HEK293 (cell line): ENCODE measurements around the gene PRKG1.

Experiments
- CTCF ChIA-PET: fragments of 350-600 bp; formaldehyde crosslinking; extraction: SDS; loops from one replicate; lab custom pipeline; 2021; ENCODE audit warnings: antibody characterized with exemption; lab: Yijun Ruan, JAX
- POLR2A ChIA-PET: fragments of 300-600 bp; formaldehyde crosslinking; extraction: SDS; loops from one replicate; lab custom pipeline; 2020; ENCODE audit warnings: antibody characterized with exemption, inconsistent platforms; lab: Yijun Ruan, JAX
- H3K27ac ChIP-seq: fragments of 200-500 bp; sonication (Bioruptor generic); 2 replicates; pipeline ENCODE4 v1.5.1; 2014; ENCODE audit warnings: low read depth, low read length, control low read depth, inconsistent platforms; ENCODE audit errors: extremely low read depth
- H3K36me3 ChIP-seq, 2 experiments: fragments of 200-500 bp in 1 of 2; sonication (Bioruptor generic) in 1 of 2; 1 replicate in 1 of 2; 2 replicates in 1 of 2; pipeline ENCODE4 v1.5.1; 2014 to 2017; ENCODE audit warnings: inconsistent platforms in 2 of 2, low read length in 2 of 2; ENCODE audit not compliant: control insufficient read depth in 2 of 2, insufficient read depth in 1 of 2
- H3K4me1 ChIP-seq: fragments of 200-500 bp; sonication (Bioruptor generic); 2 replicates; pipeline ENCODE4 v1.5.1; 2014; ENCODE audit warnings: mild to moderate bottlenecking, low read length, inconsistent platforms; ENCODE audit not compliant: control insufficient read depth, insufficient read depth
- H3K4me3 ChIP-seq: 2 replicates; pipeline ENCODE4 v1.5.1; 2011; ENCODE audit warnings: low read depth, mild to moderate bottlenecking, control low read depth, low read length, moderate library complexity
- H3K9me3 ChIP-seq: fragments of 200-500 bp; sonication (Bioruptor generic); 2 replicates; pipeline ENCODE4 v1.5.1; 2014; ENCODE audit warnings: low read depth, low read length, inconsistent platforms; ENCODE audit not compliant: control insufficient read depth, insufficient read depth
- GLI2 ChIP-seq: fragments of 450-650 bp; formaldehyde crosslinking; IDR thresholded peaks from 2 replicates; pipeline ENCODE4; 2017; ENCODE audit warnings: missing biosample characterization, missing genetic modification characterization, low read depth, borderline replicate concordance
- GLIS1 ChIP-seq: fragments of 450-650 bp; formaldehyde crosslinking; IDR thresholded peaks from 2 replicates; pipeline ENCODE4 v1.5.1; 2016; ENCODE audit warnings: missing biosample characterization, missing genetic modification characterization
- PRDM1 ChIP-seq: fragments of 450-650 bp; formaldehyde crosslinking; IDR thresholded peaks from 2 replicates; pipeline ENCODE4; 2016; ENCODE audit warnings: missing biosample characterization, missing genetic modification characterization
- SCRT1 ChIP-seq: fragments of 450-650 bp; formaldehyde crosslinking; IDR thresholded peaks from 2 replicates; pipeline ENCODE4 v1.5.1; 2016; ENCODE audit warnings: missing biosample characterization, missing genetic modification characterization, borderline replicate concordance
- SP2 ChIP-seq: fragments of 450-650 bp; formaldehyde crosslinking; IDR thresholded peaks from 2 replicates; pipeline ENCODE4 v1.5.1; 2016; ENCODE audit warnings: missing biosample characterization, missing genetic modification characterization
- ZBTB1 ChIP-seq: fragments of 450-650 bp; formaldehyde crosslinking; IDR thresholded peaks from 2 replicates; pipeline ENCODE4 v1.5.1; 2016; ENCODE audit warnings: missing biosample characterization, missing genetic modification characterization
- ZBTB21 ChIP-seq: fragments of 450-650 bp; formaldehyde crosslinking; IDR thresholded peaks from 2 replicates; pipeline ENCODE4 v1.5.1; 2017; ENCODE audit warnings: missing biosample characterization, missing genetic modification characterization
- ZNF302 ChIP-seq: fragments of 450-650 bp; formaldehyde crosslinking; IDR thresholded peaks from 2 replicates; pipeline ENCODE4 v1.5.1; 2016; ENCODE audit warnings: missing biosample characterization, missing genetic modification characterization, low read depth
- ZNF404 ChIP-seq: fragments of 450-650 bp; formaldehyde crosslinking; IDR thresholded peaks from 2 replicates; pipeline ENCODE4 v1.5.1; 2017; ENCODE audit warnings: missing biosample characterization, missing genetic modification characterization
- ZNF521 ChIP-seq: fragments of 450-650 bp; formaldehyde crosslinking; IDR thresholded peaks from 2 replicates; pipeline ENCODE4 v1.5.1; 2017; ENCODE audit warnings: missing biosample characterization, mild to moderate bottlenecking, missing genetic modification characterization
- ZNF544 ChIP-seq: fragments of 450-650 bp; formaldehyde crosslinking; IDR thresholded peaks from 2 replicates; pipeline ENCODE4 v1.5.0; 2017; ENCODE audit warnings: missing biosample characterization, missing genetic modification characterization
- ZNF629 ChIP-seq: fragments of 450-650 bp; formaldehyde crosslinking; IDR thresholded peaks from 2 replicates; pipeline ENCODE4 v1.5.1; 2017; ENCODE audit warnings: missing biosample characterization, missing genetic modification characterization
- ZNF777 ChIP-seq: fragments of 450-650 bp; formaldehyde crosslinking; IDR thresholded peaks from 2 replicates; pipeline ENCODE4 v1.5.1; 2017; ENCODE audit warnings: missing biosample characterization, missing genetic modification characterization, borderline replicate concordance
- TF ChIP-seq, protein P1 (sequence below): fragments of 450-650 bp; formaldehyde crosslinking; IDR thresholded peaks from 2 replicates; pipeline ENCODE4 v1.5.1; 2016; ENCODE audit warnings: missing biosample characterization, missing genetic modification characterization
- TF ChIP-seq, protein P2 (sequence below): fragments of 450-650 bp; IDR thresholded peaks from 2 replicates; pipeline ENCODE4 v1.5.1; 2018; ENCODE audit warnings: missing biosample characterization, mild to moderate bottlenecking, missing genetic modification characterization
- TF ChIP-seq, protein P3 (sequence below): fragments of 450-650 bp; formaldehyde crosslinking; conservative IDR thresholded peaks from 2 replicates; pipeline ENCODE4 v1.5.1; 2016; ENCODE audit warnings: low read depth, missing biosample characterization, missing genetic modification characterization
- TF ChIP-seq, protein P4 (sequence below): fragments of 450-650 bp; formaldehyde crosslinking; conservative IDR thresholded peaks from 2 replicates; pipeline ENCODE4 v1.5.1; 2016; ENCODE audit warnings: low read depth, missing biosample characterization, missing genetic modification characterization
- TF ChIP-seq, protein P5 (sequence below): fragments of 450-650 bp; formaldehyde crosslinking; IDR thresholded peaks from 2 replicates; pipeline ENCODE4 v1.5.1; 2017; ENCODE audit warnings: missing biosample characterization, missing genetic modification characterization
- TF ChIP-seq, protein P6 (sequence below): fragments of 450-650 bp; formaldehyde crosslinking; IDR thresholded peaks from 2 replicates; pipeline ENCODE4 v1.5.1; 2016; ENCODE audit warnings: missing biosample characterization, missing genetic modification characterization, low read depth

The PRKG1 gene

DNA sequence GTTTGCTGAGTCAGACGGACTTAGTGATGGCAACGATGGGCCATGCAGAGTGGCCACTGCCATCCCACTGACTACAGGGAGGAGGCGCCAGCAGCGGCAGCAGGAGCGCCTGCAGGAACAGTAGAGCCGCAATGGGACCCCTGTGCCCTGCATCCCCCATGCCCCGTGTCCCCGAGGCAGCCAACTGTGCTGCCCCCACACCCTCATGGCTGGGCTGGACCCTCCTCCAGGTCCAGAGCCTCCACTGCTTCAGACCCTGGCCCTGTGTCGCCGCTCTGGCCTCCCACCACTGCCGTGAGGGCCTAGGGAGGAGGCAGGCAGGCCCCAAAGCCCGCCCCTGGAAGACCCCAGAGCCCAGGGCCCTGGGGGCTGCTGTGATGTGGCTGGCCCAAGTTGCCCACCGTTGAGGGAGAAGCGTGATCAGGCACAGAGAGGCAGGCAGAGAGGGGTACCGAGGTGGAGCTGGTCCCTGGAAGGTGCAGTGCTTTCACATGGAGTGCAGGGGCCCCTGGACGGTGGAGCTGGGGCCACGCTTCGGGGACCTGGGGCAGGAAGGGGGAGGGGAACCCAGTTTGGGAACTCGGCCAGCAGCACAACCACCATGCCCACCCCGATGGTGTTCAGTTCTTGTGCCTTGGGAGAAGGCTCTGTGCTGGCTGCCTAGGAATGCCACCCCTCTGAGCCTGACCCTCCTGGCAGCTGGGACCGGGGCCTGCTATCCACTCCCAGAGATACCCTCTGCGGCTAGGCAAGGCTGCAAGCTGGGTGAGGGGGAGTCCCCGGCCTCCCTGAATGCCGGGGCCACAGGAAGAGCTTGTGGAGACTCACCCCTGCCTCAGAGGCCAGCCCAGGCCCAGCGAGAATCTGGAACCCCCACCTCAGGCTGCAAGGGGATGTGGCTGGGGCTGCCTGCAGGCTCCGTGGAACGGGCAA is 1272.4 kb downstream of the PRKG1 start:
- CTCF ChIA-PET, result no interaction called here
- Histone ChIP-seq H3K9me3 (no peaks in the 10 kb centered on the region), H3K27ac (no peak overlapping the region), H3K4me3 (no peak overlapping the region), H3K4me1 (no peaks in the 10 kb centered on the region), H3K36me3 (no peaks in the 10 kb centered on the region)
- POLR2A ChIA-PET, result no interaction called here
- TF ChIP-seq, protein P1, sequence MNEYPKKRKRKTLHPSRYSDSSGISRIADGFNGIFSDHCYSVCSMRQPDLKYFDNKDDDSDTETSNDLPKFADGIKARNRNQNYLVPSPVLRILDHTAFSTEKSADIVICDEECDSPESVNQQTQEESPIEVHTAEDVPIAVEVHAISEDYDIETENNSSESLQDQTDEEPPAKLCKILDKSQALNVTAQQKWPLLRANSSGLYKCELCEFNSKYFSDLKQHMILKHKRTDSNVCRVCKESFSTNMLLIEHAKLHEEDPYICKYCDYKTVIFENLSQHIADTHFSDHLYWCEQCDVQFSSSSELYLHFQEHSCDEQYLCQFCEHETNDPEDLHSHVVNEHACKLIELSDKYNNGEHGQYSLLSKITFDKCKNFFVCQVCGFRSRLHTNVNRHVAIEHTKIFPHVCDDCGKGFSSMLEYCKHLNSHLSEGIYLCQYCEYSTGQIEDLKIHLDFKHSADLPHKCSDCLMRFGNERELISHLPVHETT (tag by site-specific recombination), result no peak
- no peak for TF ChIP-seq ZNF521 (tag by site-specific recombination)
- no peak for TF ChIP-seq ZBTB1 (tag by site-specific recombination)
- TF ChIP-seq GLI2, result no peak
- no peak for TF ChIP-seq ZNF404 (tag by site-specific recombination)
- TF ChIP-seq, protein P2, sequence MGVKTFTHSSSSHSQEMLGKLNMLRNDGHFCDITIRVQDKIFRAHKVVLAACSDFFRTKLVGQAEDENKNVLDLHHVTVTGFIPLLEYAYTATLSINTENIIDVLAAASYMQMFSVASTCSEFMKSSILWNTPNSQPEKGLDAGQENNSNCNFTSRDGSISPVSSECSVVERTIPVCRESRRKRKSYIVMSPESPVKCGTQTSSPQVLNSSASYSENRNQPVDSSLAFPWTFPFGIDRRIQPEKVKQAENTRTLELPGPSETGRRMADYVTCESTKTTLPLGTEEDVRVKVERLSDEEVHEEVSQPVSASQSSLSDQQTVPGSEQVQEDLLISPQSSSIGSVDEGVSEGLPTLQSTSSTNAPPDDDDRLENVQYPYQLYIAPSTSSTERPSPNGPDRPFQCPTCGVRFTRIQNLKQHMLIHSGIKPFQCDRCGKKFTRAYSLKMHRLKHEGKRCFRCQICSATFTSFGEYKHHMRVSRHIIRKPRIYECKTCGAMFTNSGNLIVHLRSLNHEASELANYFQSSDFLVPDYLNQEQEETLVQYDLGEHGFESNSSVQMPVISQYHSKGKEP (tag by site-specific recombination), result no peak
- no peak for TF ChIP-seq GLIS1 (tag by site-specific recombination)
- no peak for TF ChIP-seq SCRT1
- TF ChIP-seq, protein P3, sequence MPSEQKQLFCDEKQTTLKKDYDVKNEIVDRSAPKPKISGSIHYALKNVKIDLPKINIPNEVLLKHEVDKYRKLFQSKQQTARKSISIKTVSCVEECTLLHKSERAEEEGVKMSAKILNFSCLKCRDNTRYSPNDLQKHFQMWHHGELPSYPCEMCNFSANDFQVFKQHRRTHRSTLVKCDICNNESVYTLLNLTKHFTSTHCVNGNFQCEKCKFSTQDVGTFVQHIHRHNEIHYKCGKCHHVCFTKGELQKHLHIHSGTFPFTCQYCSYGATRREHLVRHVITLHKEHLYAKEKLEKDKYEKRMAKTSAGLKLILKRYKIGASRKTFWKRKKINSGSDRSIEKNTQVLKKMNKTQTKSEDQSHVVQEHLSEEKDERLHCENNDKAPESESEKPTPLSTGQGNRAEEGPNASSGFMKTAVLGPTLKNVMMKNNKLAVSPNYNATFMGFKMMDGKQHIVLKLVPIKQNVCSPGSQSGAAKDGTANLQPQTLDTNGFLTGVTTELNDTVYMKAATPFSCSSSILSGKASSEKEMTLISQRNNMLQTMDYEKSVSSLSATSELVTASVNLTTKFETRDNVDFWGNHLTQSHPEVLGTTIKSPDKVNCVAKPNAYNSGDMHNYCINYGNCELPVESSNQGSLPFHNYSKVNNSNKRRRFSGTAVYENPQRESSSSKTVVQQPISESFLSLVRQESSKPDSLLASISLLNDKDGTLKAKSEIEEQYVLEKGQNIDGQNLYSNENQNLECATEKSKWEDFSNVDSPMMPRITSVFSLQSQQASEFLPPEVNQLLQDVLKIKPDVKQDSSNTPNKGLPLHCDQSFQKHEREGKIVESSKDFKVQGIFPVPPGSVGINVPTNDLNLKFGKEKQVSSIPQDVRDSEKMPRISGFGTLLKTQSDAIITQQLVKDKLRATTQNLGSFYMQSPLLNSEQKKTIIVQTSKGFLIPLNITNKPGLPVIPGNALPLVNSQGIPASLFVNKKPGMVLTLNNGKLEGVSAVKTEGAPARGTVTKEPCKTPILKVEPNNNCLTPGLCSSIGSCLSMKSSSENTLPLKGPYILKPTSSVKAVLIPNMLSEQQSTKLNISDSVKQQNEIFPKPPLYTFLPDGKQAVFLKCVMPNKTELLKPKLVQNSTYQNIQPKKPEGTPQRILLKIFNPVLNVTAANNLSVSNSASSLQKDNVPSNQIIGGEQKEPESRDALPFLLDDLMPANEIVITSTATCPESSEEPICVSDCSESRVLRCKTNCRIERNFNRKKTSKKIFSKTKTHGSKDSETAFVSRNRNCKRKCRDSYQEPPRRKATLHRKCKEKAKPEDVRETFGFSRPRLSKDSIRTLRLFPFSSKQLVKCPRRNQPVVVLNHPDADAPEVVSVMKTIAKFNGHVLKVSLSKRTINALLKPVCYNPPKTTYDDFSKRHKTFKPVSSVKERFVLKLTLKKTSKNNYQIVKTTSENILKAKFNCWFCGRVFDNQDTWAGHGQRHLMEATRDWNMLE, result no peak
- TF ChIP-seq, protein P4, sequence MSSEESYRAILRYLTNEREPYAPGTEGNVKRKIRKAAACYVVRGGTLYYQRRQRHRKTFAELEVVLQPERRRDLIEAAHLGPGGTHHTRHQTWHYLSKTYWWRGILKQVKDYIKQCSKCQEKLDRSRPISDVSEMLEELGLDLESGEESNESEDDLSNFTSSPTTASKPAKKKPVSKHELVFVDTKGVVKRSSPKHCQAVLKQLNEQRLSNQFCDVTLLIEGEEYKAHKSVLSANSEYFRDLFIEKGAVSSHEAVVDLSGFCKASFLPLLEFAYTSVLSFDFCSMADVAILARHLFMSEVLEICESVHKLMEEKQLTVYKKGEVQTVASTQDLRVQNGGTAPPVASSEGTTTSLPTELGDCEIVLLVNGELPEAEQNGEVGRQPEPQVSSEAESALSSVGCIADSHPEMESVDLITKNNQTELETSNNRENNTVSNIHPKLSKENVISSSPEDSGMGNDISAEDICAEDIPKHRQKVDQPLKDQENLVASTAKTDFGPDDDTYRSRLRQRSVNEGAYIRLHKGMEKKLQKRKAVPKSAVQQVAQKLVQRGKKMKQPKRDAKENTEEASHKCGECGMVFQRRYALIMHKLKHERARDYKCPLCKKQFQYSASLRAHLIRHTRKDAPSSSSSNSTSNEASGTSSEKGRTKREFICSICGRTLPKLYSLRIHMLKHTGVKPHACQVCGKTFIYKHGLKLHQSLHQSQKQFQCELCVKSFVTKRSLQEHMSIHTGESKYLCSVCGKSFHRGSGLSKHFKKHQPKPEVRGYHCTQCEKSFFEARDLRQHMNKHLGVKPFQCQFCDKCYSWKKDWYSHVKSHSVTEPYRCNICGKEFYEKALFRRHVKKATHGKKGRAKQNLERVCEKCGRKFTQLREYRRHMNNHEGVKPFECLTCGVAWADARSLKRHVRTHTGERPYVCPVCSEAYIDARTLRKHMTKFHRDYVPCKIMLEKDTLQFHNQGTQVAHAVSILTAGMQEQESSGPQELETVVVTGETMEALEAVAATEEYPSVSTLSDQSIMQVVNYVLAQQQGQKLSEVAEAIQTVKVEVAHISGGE, result no peak
- TF ChIP-seq SP2 (tag by site-specific recombination), result no peak
- no peak for TF ChIP-seq ZBTB21

DNA sequence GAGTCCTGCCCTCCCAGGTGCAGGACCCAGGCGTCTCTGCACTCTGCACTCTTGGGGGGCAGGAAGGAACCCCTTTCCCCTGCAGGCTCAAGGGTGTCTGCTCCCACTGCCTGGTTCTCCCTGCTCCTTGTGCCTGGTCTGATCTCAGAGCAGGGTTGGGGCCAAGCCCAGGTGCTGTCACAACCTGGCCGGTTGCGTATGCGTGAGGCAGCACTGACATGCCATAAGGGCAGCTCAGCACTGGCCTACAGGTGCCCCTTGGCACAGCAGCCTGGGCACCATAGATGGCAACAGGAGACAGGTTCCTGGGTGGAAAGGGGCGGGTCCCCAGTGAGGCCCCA is 1273.0 kb downstream of the PRKG1 start:
- POLR2A ChIA-PET, result no interaction called here
- TF ChIP-seq ZNF302 (tag by site-specific recombination), result no peak
- TF ChIP-seq ZNF544 (tag by site-specific recombination), result no peak
- no peak for TF ChIP-seq ZNF777 (tag by site-specific recombination)
- no peak for TF ChIP-seq PRDM1 (tag by site-specific recombination)
- TF ChIP-seq ZNF629 (tag by site-specific recombination), result no peak
- TF ChIP-seq, protein P5, sequence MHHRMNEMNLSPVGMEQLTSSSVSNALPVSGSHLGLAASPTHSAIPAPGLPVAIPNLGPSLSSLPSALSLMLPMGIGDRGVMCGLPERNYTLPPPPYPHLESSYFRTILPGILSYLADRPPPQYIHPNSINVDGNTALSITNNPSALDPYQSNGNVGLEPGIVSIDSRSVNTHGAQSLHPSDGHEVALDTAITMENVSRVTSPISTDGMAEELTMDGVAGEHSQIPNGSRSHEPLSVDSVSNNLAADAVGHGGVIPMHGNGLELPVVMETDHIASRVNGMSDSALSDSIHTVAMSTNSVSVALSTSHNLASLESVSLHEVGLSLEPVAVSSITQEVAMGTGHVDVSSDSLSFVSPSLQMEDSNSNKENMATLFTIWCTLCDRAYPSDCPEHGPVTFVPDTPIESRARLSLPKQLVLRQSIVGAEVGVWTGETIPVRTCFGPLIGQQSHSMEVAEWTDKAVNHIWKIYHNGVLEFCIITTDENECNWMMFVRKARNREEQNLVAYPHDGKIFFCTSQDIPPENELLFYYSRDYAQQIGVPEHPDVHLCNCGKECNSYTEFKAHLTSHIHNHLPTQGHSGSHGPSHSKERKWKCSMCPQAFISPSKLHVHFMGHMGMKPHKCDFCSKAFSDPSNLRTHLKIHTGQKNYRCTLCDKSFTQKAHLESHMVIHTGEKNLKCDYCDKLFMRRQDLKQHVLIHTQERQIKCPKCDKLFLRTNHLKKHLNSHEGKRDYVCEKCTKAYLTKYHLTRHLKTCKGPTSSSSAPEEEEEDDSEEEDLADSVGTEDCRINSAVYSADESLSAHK (tag by site-specific recombination), result no peak
- TF ChIP-seq, protein P6, sequence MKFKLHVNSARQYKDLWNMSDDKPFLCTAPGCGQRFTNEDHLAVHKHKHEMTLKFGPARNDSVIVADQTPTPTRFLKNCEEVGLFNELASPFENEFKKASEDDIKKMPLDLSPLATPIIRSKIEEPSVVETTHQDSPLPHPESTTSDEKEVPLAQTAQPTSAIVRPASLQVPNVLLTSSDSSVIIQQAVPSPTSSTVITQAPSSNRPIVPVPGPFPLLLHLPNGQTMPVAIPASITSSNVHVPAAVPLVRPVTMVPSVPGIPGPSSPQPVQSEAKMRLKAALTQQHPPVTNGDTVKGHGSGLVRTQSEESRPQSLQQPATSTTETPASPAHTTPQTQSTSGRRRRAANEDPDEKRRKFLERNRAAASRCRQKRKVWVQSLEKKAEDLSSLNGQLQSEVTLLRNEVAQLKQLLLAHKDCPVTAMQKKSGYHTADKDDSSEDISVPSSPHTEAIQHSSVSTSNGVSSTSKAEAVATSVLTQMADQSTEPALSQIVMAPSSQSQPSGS (tag by site-specific recombination), result no peak

More for the DNA sequence above, 1273.0 kb downstream of the PRKG1 start:
- Histone ChIP-seq H3K27ac (no peak overlapping the region), H3K9me3 (no peaks in the 10 kb centered on the region), H3K4me3 (no peak overlapping the region), H3K36me3 (no peaks in the 10 kb centered on the region), H3K4me1 (no peaks in the 10 kb centered on the region)
- CTCF ChIA-PET, result no interaction called here
